H9 (cell line): ENCODE results near the gene DNAJB4. TPM values are rescaled to one million over a fixed set of nuclear protein-coding genes. Genes with fewer than 3 reads are reported as not detected.

Source experiments
- DNase-seq: peaks from one replicate; pipeline ENCODE4 v3.0.0-alpha.2; 2017
- H2AFZ ChIP-seq: one replicate; pipeline ENCODE4 v1.6.1; 2013; ENCODE audit warnings: mild to moderate bottlenecking, low read length, control low read depth, moderate library complexity
- H2AK5ac ChIP-seq: 2 replicates; pipeline ENCODE4 v1.6.1; 2013; ENCODE audit warnings: low read length, control low read depth, mixed read lengths; ENCODE audit not compliant: insufficient read length
- H2BK120ac ChIP-seq: one replicate; pipeline ENCODE4 v1.6.1; 2013; ENCODE audit warnings: low read depth, mild to moderate bottlenecking, low read length, control low read depth, inconsistent platforms; ENCODE audit not compliant: poor library complexity, severe bottlenecking
- H2BK12ac ChIP-seq: 2 replicates; pipeline ENCODE4 v1.6.1; 2013; ENCODE audit warnings: low read length, control low read depth, mixed read lengths, low read depth; ENCODE audit not compliant: insufficient read length
- H2BK15ac ChIP-seq: 2 replicates; pipeline ENCODE4 v1.6.1; 2013; ENCODE audit warnings: low read depth, low read length, control low read depth
- H2BK20ac ChIP-seq: one replicate; pipeline ENCODE4 v1.6.1; 2013; ENCODE audit warnings: low read depth, mild to moderate bottlenecking, low read length, control low read depth, inconsistent platforms; ENCODE audit not compliant: poor library complexity, severe bottlenecking
- H2BK5ac ChIP-seq: 2 replicates; pipeline ENCODE4 v1.6.1; 2013; ENCODE audit warnings: low read length, control low read depth, mixed read lengths; ENCODE audit not compliant: insufficient read length
- H3K14ac ChIP-seq: 2 replicates; pipeline ENCODE4 v1.6.1; 2013; ENCODE audit warnings: low read length, control low read depth; ENCODE audit not compliant: insufficient read depth
- H3K18ac ChIP-seq: 2 replicates; pipeline ENCODE4 v1.6.1; 2013; ENCODE audit warnings: low read depth, mild to moderate bottlenecking, mixed read lengths, low read length, control low read depth; ENCODE audit not compliant: insufficient read length
- H3K23ac ChIP-seq: 2 replicates; pipeline ENCODE4 v1.6.1; 2013; ENCODE audit warnings: low read length, control low read depth, mixed read lengths, low read depth; ENCODE audit not compliant: insufficient read length
- H3K23me2 ChIP-seq: 2 replicates; pipeline ENCODE4 v1.6.1; 2013; ENCODE audit warnings: low read depth, mild to moderate bottlenecking, mixed read lengths, low read length, control low read depth; ENCODE audit not compliant: insufficient read length, poor library complexity, severe bottlenecking
- H3K27ac ChIP-seq: 2 replicates; pipeline ENCODE4 v1.5.1; 2013; ENCODE audit warnings: low read length, control low read depth, mixed read lengths, low read depth; ENCODE audit not compliant: insufficient read length
- H3K27me3 ChIP-seq: 2 replicates; pipeline ENCODE4 v1.6.1; 2013; ENCODE audit warnings: low read length, control low read depth, inconsistent platforms; ENCODE audit not compliant: insufficient read depth
- H3K4ac ChIP-seq: 2 replicates; pipeline ENCODE4 v1.6.1; 2013; ENCODE audit warnings: low read depth, mild to moderate bottlenecking, control low read depth, inconsistent platforms, low read length, moderate library complexity
- H3K4me1 ChIP-seq: 2 replicates; pipeline ENCODE4 v1.6.1; 2013; ENCODE audit warnings: low read length, control low read depth, inconsistent platforms; ENCODE audit not compliant: insufficient read depth
- H3K4me2 ChIP-seq: 2 replicates; pipeline ENCODE4 v1.6.1; 2013; ENCODE audit warnings: low read length, control low read depth, mixed read lengths; ENCODE audit not compliant: insufficient read length, insufficient read depth
- H3K56ac ChIP-seq: 2 replicates; pipeline ENCODE4 v1.6.1; 2013; ENCODE audit warnings: low read depth, mild to moderate bottlenecking, mixed read lengths, low read length, control low read depth; ENCODE audit not compliant: insufficient read length
- H3K79me1 ChIP-seq: 2 replicates; pipeline ENCODE4 v1.6.1; 2013; ENCODE audit warnings: low read depth, mild to moderate bottlenecking, moderate library complexity, low read length, control low read depth, inconsistent platforms; ENCODE audit not compliant: insufficient read depth, poor library complexity, severe bottlenecking
- H3K79me2 ChIP-seq: 2 replicates; pipeline ENCODE4 v1.6.1; 2013; ENCODE audit warnings: low read length, control low read depth, inconsistent platforms; ENCODE audit not compliant: insufficient read depth
- H3K9ac ChIP-seq: 2 replicates; pipeline ENCODE4 v1.6.1; 2013; ENCODE audit warnings: low read length, control low read depth, mixed read lengths; ENCODE audit not compliant: insufficient read length; ENCODE audit errors: extremely low read depth
- H3K9me3 ChIP-seq: one replicate; pipeline ENCODE4 v1.6.1; 2013; ENCODE audit warnings: low read depth, low read length, inconsistent platforms; ENCODE audit not compliant: control insufficient read depth
- H3T11ph ChIP-seq: one replicate; pipeline ENCODE4 v1.6.1; 2013; ENCODE audit warnings: mild to moderate bottlenecking, low read length, control low read depth, inconsistent platforms
- H4K20me1 ChIP-seq: one replicate; pipeline ENCODE4 v1.6.1; 2013; ENCODE audit not compliant: control insufficient read depth, insufficient read length, insufficient read depth
- H4K5ac ChIP-seq: 2 replicates; pipeline ENCODE4 v1.6.1; 2013; ENCODE audit warnings: low read depth, mild to moderate bottlenecking, mixed read lengths, low read length, control low read depth; ENCODE audit not compliant: insufficient read length
- H4K8ac ChIP-seq: replicated peaks from 2 replicates; pipeline ENCODE4 v1.6.1; 2013; ENCODE audit warnings: low read length, control low read depth, mixed read lengths, low read depth; ENCODE audit not compliant: insufficient read length
- H4K91ac ChIP-seq: 2 replicates; pipeline ENCODE4 v1.6.1; 2013; ENCODE audit warnings: low read depth, mild to moderate bottlenecking, moderate library complexity, mixed read lengths, low read length, control low read depth; ENCODE audit not compliant: insufficient read length
- H3K27ac Mint-ChIP-seq, 3 experiments: 2 replicates in 2 of 3; 3 replicates in 1 of 3; pipeline ENCODE4 v1.8.0; 2020 to 2021; ENCODE audit warnings: mixed read lengths in 3 of 3, mild to moderate bottlenecking in 1 of 3, moderate library complexity in 1 of 3
- H3K27me3 Mint-ChIP-seq: 2 replicates; pipeline ENCODE4 v1.8.0; 2021; ENCODE audit warnings: low read depth, mild to moderate bottlenecking, moderate library complexity, mixed read lengths
- H3K36me3 Mint-ChIP-seq, 3 experiments: 2 replicates in 2 of 3; 3 replicates in 1 of 3; pipeline ENCODE4 v1.8.0; 2020 to 2021; ENCODE audit warnings: low read depth in 3 of 3, mixed read lengths in 3 of 3; ENCODE audit not compliant: insufficient read depth in 1 of 3
- H3K4me1 Mint-ChIP-seq, 2 experiments: 2 replicates each; pipeline ENCODE4 v1.8.0; 2020; ENCODE audit warnings: mixed read lengths in 2 of 2
- H3K4me3 Mint-ChIP-seq, 2 experiments: 2 replicates in 1 of 2; 3 replicates in 1 of 2; pipeline ENCODE4 v1.8.0; 2020 to 2021; ENCODE audit warnings: mild to moderate bottlenecking in 2 of 2, mixed read lengths in 2 of 2, moderate library complexity in 1 of 2
- H3K9me3 Mint-ChIP-seq, 2 experiments: 2 replicates in 1 of 2; 3 replicates in 1 of 2; pipeline ENCODE4 v1.8.0; 2020; ENCODE audit warnings: mild to moderate bottlenecking in 2 of 2, mixed read lengths in 2 of 2, moderate library complexity in 1 of 2
- WGBS: extraction: QIAGEN DNeasy Blood & Tissue Kit; methylation state at CpG from one replicate; pipeline ENCODE4 v1.1.7; 2013; ENCODE audit warnings: missing lambda C conversion rate, low lambda C conversion rate, mixed read lengths; ENCODE audit not compliant: insufficient read length; ENCODE audit errors: extremely low coverage; 5-methylcytosine and 5-hydroxymethylcytosine counted together
- total RNA-seq: library from RNA; stranded (reverse); gene quantifications from 2 replicates; pipeline ENCODE4 v1.2.1, GENCODE V29; 2021
- TF ChIP-seq, protein P1 (sequence below): fragments of 200-600 bp; sonication (generic); conservative IDR thresholded peaks from 3 replicates; pipeline ENCODE4 v1.8.0; 2021; ENCODE audit warnings: antibody characterized with exemption, mild to moderate bottlenecking

The DNAJB4 gene
- total RNA-seq, 1 experiment from 2014 or later = 8.1 TPM

GRCh38 chr1:78053498-78053897 lies 48.8 kb downstream of the DNAJB4 start:
- H3K9me3 ChIP-seq = no peaks in the 10 kb centered on the region
- Mint-ChIP-seq H3K27me3 (no peaks in the 10 kb centered on the region; the same call in 1 of the 2 replicates), H3K9me3 (no peaks in the 10 kb centered on the region), H3K36me3 (no peaks in the 10 kb centered on the region), H3K4me3 (no peak overlapping the region; a peak in 1 of 5 replicates), H3K4me1 (peaks cover 6% of the 10 kb centered on the region in 2 experiments; a peak in 2 of 4 replicates), H3K27ac (no peak overlapping the region)
- no peak overlapping the region for H3K4ac ChIP-seq
- no peak overlapping the region for H2BK15ac ChIP-seq
- H4K8ac ChIP-seq = no peak overlapping the region
- H3K23me2 ChIP-seq = no peaks in the 10 kb centered on the region
- DNase-seq = no peak
- no peak overlapping the region for H2AK5ac ChIP-seq
- no peaks in the 10 kb centered on the region for H3K79me2 ChIP-seq
- no peak overlapping the region for H4K5ac ChIP-seq
- H3T11ph ChIP-seq = no peak overlapping the region
- no CpG with 5 or more reads among the region's 2 CpGs for WGBS
- H2BK5ac ChIP-seq = no peak overlapping the region
- H3K18ac ChIP-seq = no peak overlapping the region
- TF ChIP-seq, protein P1, sequence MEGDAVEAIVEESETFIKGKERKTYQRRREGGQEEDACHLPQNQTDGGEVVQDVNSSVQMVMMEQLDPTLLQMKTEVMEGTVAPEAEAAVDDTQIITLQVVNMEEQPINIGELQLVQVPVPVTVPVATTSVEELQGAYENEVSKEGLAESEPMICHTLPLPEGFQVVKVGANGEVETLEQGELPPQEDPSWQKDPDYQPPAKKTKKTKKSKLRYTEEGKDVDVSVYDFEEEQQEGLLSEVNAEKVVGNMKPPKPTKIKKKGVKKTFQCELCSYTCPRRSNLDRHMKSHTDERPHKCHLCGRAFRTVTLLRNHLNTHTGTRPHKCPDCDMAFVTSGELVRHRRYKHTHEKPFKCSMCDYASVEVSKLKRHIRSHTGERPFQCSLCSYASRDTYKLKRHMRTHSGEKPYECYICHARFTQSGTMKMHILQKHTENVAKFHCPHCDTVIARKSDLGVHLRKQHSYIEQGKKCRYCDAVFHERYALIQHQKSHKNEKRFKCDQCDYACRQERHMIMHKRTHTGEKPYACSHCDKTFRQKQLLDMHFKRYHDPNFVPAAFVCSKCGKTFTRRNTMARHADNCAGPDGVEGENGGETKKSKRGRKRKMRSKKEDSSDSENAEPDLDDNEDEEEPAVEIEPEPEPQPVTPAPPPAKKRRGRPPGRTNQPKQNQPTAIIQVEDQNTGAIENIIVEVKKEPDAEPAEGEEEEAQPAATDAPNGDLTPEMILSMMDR = no peak
- no peak overlapping the region for H4K91ac ChIP-seq
- H2BK12ac ChIP-seq = no peak overlapping the region
- H3K14ac ChIP-seq = no peak overlapping the region
- H4K20me1 ChIP-seq = no peaks in the 10 kb centered on the region
- H3K79me1 ChIP-seq = no peaks in the 10 kb centered on the region
- H3K27ac ChIP-seq = no peak overlapping the region
- H3K56ac ChIP-seq = no peak overlapping the region
- no peak overlapping the region for H2BK120ac ChIP-seq
- H3K4me2 ChIP-seq = no peak overlapping the region
- H3K23ac ChIP-seq = no peak overlapping the region
- no peak overlapping the region for H3K9ac ChIP-seq
- no peak overlapping the region for H2BK20ac ChIP-seq
- H3K4me1 ChIP-seq = no peaks in the 10 kb centered on the region
- H2AFZ ChIP-seq = no peak overlapping the region
- no peaks in the 10 kb centered on the region for H3K27me3 ChIP-seq
